HEK293 (cell line): ENCODE results near the gene ZNF467.

Experiments
- HOXC10 ChIP-seq: sonication (generic); formaldehyde crosslinking; IDR thresholded peaks from 2 replicates; pipeline ENCODE4 v1.8.1; 2023; ENCODE audit warnings: mild to moderate bottlenecking, missing genetic modification reagents
- HOXD13 ChIP-seq: sonication (generic); formaldehyde crosslinking; IDR thresholded peaks from 2 replicates; pipeline ENCODE4 v1.8.0; 2022; ENCODE audit warnings: missing genetic modification reagents, borderline replicate concordance
- KLF10 ChIP-seq: fragments of 450-650 bp; IDR thresholded peaks from 2 replicates; pipeline ENCODE4 v1.5.1; 2018; ENCODE audit warnings: missing biosample characterization, mild to moderate bottlenecking, missing genetic modification characterization
- ZBTB21 ChIP-seq: fragments of 450-650 bp; formaldehyde crosslinking; IDR thresholded peaks from 2 replicates; pipeline ENCODE4 v1.5.1; 2017; ENCODE audit warnings: missing biosample characterization, missing genetic modification characterization
- ZBTB49 ChIP-seq: fragments of 450-650 bp; formaldehyde crosslinking; IDR thresholded peaks from 2 replicates; pipeline ENCODE4 v1.5.1; 2016; ENCODE audit warnings: missing biosample characterization, missing genetic modification characterization, low read depth
- ZNF184 ChIP-seq: fragments of 450-650 bp; IDR thresholded peaks from 2 replicates; pipeline ENCODE4 v1.5.1; 2018; ENCODE audit warnings: missing biosample characterization, mild to moderate bottlenecking, missing genetic modification characterization
- ZNF274 ChIP-seq, 2 experiments: fragments of 200-500 bp in 1 of 2; fragments of 450-650 bp in 1 of 2; sonication (Bioruptor generic) in 1 of 2; formaldehyde crosslinking in 1 of 2; IDR thresholded peaks; 2 replicates each; pipeline versions ENCODE4 v1.5.1 to v1.6.1; 2014 to 2016; ENCODE audit warnings: borderline replicate concordance in 1 of 2, inconsistent platforms in 1 of 2, low read length in 1 of 2, missing biosample characterization in 1 of 2, missing genetic modification characterization in 1 of 2
- ZNF335 ChIP-seq: fragments of 450-650 bp; formaldehyde crosslinking; conservative IDR thresholded peaks from 2 replicates; pipeline ENCODE4 v1.5.1; 2016; ENCODE audit warnings: missing biosample characterization, missing genetic modification characterization
- ZNF513 ChIP-seq: fragments of 450-650 bp; IDR thresholded peaks from 2 replicates; pipeline ENCODE4 v1.5.1; 2018; ENCODE audit warnings: missing biosample characterization, missing genetic modification characterization
- ZNF654 ChIP-seq: fragments of 450-650 bp; formaldehyde crosslinking; IDR thresholded peaks from 2 replicates; pipeline ENCODE4 v1.5.1; 2016; ENCODE audit warnings: low read depth, missing biosample characterization, missing genetic modification characterization
- ZNF791 ChIP-seq: fragments of 450-650 bp; formaldehyde crosslinking; IDR thresholded peaks from 2 replicates; pipeline ENCODE4 v1.5.1; 2016; ENCODE audit warnings: missing biosample characterization, missing genetic modification characterization
- TF ChIP-seq, protein P1 (sequence below): fragments of 450-650 bp; formaldehyde crosslinking; conservative IDR thresholded peaks from 2 replicates; pipeline ENCODE4 v1.5.1; 2016; ENCODE audit warnings: low read depth, missing biosample characterization, missing genetic modification characterization
- TF ChIP-seq, protein P2 (sequence below): fragments of 450-650 bp; formaldehyde crosslinking; IDR thresholded peaks from 2 replicates; pipeline ENCODE4 v1.5.1; 2016; ENCODE audit warnings: missing biosample characterization, missing genetic modification characterization
- TF ChIP-seq, protein P3 (sequence below): fragments of 450-650 bp; formaldehyde crosslinking; IDR thresholded peaks from 2 replicates; pipeline ENCODE4 v1.5.1; 2016; ENCODE audit warnings: missing biosample characterization, missing genetic modification characterization, borderline replicate concordance

DNA sequence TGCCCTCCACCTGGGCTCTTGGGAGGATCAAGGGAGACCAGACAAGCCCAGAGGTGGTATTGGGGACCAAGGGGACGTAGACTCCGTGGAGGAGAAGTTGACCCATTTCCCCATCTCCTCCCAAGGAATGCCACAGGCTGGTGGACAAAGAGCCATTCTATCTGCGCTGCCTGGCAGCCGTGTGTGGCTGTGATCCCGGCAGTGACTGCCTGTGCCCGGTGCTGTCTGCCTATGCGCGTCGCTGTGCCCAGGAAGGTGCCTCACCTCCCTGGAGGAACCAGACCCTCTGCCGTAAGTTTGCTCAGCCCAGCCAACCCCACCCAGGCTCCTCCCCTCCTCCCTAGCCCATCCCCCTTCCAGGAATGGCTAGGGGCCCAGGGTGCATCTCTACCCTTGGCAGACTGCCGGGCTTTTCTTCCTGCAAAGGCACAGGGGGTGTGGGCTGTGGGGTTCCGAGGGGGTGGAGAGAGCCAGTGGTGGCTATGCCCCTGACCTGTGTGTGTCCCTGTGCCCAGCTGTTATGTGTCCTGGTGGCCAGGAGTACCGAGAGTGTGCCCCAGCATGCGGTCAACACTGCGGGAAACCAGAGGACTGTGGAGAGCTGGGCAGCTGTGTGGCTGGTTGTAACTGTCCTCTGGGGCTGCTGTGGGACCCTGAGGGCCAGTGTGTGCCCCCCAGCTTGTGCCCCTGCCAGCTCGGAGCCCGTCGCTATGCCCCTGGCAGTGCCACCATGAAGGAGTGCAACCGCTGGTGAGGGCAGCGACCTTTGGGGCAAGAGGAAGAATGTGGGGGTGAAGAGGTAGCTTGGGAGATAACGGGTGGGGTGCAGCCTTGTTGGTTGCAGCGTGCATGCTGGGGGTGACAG, 10.2 kb upstream of the ZNF467 start:
- TF ChIP-seq, protein P1, sequence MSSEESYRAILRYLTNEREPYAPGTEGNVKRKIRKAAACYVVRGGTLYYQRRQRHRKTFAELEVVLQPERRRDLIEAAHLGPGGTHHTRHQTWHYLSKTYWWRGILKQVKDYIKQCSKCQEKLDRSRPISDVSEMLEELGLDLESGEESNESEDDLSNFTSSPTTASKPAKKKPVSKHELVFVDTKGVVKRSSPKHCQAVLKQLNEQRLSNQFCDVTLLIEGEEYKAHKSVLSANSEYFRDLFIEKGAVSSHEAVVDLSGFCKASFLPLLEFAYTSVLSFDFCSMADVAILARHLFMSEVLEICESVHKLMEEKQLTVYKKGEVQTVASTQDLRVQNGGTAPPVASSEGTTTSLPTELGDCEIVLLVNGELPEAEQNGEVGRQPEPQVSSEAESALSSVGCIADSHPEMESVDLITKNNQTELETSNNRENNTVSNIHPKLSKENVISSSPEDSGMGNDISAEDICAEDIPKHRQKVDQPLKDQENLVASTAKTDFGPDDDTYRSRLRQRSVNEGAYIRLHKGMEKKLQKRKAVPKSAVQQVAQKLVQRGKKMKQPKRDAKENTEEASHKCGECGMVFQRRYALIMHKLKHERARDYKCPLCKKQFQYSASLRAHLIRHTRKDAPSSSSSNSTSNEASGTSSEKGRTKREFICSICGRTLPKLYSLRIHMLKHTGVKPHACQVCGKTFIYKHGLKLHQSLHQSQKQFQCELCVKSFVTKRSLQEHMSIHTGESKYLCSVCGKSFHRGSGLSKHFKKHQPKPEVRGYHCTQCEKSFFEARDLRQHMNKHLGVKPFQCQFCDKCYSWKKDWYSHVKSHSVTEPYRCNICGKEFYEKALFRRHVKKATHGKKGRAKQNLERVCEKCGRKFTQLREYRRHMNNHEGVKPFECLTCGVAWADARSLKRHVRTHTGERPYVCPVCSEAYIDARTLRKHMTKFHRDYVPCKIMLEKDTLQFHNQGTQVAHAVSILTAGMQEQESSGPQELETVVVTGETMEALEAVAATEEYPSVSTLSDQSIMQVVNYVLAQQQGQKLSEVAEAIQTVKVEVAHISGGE = no peak
- TF ChIP-seq, protein P2, sequence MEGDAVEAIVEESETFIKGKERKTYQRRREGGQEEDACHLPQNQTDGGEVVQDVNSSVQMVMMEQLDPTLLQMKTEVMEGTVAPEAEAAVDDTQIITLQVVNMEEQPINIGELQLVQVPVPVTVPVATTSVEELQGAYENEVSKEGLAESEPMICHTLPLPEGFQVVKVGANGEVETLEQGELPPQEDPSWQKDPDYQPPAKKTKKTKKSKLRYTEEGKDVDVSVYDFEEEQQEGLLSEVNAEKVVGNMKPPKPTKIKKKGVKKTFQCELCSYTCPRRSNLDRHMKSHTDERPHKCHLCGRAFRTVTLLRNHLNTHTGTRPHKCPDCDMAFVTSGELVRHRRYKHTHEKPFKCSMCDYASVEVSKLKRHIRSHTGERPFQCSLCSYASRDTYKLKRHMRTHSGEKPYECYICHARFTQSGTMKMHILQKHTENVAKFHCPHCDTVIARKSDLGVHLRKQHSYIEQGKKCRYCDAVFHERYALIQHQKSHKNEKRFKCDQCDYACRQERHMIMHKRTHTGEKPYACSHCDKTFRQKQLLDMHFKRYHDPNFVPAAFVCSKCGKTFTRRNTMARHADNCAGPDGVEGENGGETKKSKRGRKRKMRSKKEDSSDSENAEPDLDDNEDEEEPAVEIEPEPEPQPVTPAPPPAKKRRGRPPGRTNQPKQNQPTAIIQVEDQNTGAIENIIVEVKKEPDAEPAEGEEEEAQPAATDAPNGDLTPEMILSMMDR = no peak
- TF ChIP-seq ZNF184 (tag by site-specific recombination) (no peak), ZNF654 (tag by site-specific recombination) (no peak), ZBTB21 (no peak), HOXD13 (CRISPR knock-in tag) (no peak), ZNF335 (tag by site-specific recombination) (no peak), ZNF791 (tag by site-specific recombination) (no peak), HOXC10 (CRISPR knock-in tag) (no peak), ZNF513 (tag by site-specific recombination) (no peak), ZBTB49 (tag by site-specific recombination) (no peak), ZNF274 (IDR thresholded peaks at IDR 0.05; ENCODE audit: low read length) (no peak), ZNF274 (tag by site-specific recombination; IDR thresholded peaks at IDR 0.05; ENCODE audit: borderline replicate concordance) (no peak), KLF10 (no peak)
- TF ChIP-seq, protein P3, sequence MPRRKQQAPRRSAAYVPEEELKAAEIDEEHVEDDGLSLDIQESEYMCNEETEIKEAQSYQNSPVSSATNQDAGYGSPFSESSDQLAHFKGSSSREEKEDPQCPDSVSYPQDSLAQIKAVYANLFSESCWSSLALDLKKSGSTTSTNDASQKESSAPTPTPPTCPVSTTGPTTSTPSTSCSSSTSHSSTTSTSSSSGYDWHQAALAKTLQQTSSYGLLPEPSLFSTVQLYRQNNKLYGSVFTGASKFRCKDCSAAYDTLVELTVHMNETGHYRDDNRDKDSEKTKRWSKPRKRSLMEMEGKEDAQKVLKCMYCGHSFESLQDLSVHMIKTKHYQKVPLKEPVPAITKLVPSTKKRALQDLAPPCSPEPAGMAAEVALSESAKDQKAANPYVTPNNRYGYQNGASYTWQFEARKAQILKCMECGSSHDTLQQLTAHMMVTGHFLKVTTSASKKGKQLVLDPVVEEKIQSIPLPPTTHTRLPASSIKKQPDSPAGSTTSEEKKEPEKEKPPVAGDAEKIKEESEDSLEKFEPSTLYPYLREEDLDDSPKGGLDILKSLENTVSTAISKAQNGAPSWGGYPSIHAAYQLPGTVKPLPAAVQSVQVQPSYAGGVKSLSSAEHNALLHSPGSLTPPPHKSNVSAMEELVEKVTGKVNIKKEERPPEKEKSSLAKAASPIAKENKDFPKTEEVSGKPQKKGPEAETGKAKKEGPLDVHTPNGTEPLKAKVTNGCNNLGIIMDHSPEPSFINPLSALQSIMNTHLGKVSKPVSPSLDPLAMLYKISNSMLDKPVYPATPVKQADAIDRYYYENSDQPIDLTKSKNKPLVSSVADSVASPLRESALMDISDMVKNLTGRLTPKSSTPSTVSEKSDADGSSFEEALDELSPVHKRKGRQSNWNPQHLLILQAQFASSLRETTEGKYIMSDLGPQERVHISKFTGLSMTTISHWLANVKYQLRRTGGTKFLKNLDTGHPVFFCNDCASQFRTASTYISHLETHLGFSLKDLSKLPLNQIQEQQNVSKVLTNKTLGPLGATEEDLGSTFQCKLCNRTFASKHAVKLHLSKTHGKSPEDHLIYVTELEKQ (tag by site-specific recombination) = no peak
